Heart right ventricle (tissue), 16 donors: ENCODE results near the gene TMEM196. TPM values are rescaled to one million over a fixed set of nuclear protein-coding genes. Genes with fewer than 3 reads are reported as not detected.
A peak's percentile ranks its signal among the peaks of the same experiment; 100 is the strongest.

Source experiments
- ATAC-seq, 8 donors: fragments of 200-7000 bp; cut with Tn5 transposase; one replicate each; pipeline ENCODE4 v1.9.1; 2020; ENCODE audit warnings: mild to moderate bottlenecking in 8 of 8, moderate library complexity in 8 of 8, moderate number of reproducible peaks in 1 of 8
- DNase-seq, 2 donors: peaks; one replicate each; pipeline ENCODE4 v3.0.0-alpha.2; 2020
- H3K27ac ChIP-seq, 10 donors: fragments of 200-600 bp; sonication (generic) in 2 of 10; one replicate each; pipeline versions ENCODE4 v1.5.0 to v1.8.0; 2020 to 2022; ENCODE audit warnings: mild to moderate bottlenecking in 3 of 10
- H3K27me3 ChIP-seq, 7 donors: fragments of 200-600 bp; one replicate each; pipeline ENCODE4 v1.8.0; 2021 to 2022; ENCODE audit warnings: mild to moderate bottlenecking in 2 of 7
- H3K36me3 ChIP-seq, 9 donors: fragments of 200-600 bp; sonication (generic) in 1 of 9; one replicate each; pipeline versions ENCODE4 v1.5.0 to v1.8.0; 2020 to 2022; ENCODE audit warnings: mild to moderate bottlenecking in 2 of 9
- H3K4me1 ChIP-seq, 9 donors: fragments of 200-600 bp; sonication (generic) in 1 of 9; one replicate each; pipeline versions ENCODE4 v1.5.0 to v1.8.0; 2020 to 2022; ENCODE audit warnings: mild to moderate bottlenecking in 4 of 9
- H3K4me3 ChIP-seq, 10 donors: fragments of 200-600 bp; sonication (generic) in 2 of 10; one replicate each; pipeline versions ENCODE4 v1.5.0 to v1.8.0; 2020 to 2022; ENCODE audit warnings: mild to moderate bottlenecking in 7 of 10, moderate library complexity in 2 of 10
- H3K9me3 ChIP-seq, 11 donors: fragments of 200-600 bp in 10 of 11; sonication (generic) in 2 of 11; one replicate each; pipeline versions ENCODE4 v1.5.0 to v1.8.0; 2013 to 2022; ENCODE audit warnings: mild to moderate bottlenecking in 2 of 11, control low read depth in 1 of 11, moderate library complexity in 1 of 11
- CTCF ChIP-seq, 9 donors: fragments of 200-600 bp; sonication (generic) in 2 of 9; IDR thresholded peaks; one replicate each; pipeline versions ENCODE4 v1.5.0 to v1.8.0; 2021 to 2022; ENCODE audit warnings: antibody characterized with exemption in 9 of 9, mild to moderate bottlenecking in 5 of 9, moderate library complexity in 1 of 9
- WGBS, 2 donors: extraction: QIAGEN DNeasy Blood & Tissue Kit; methylation state at CpG; one replicate each; pipeline ENCODE4 v1.1.7; 2013; ENCODE audit warnings: inconsistent platforms in 1 of 2; 5-methylcytosine and 5-hydroxymethylcytosine counted together
- intact Hi-C, 10 donors: fragments of 100-400 bp; cut with DNase I; formaldehyde crosslinking; loops; one replicate each; pipeline versions ENCODE4 v1.11.1 to v1.14.2; 2022
- polyA plus RNA-seq, 2 donors: library from polyadenylated mRNA; stranded (reverse); fragments of 200-250 nt; gene quantifications; one replicate each; pipeline ENCODE4 v1.2.3, GENCODE V29; 2013
- total RNA-seq, 10 donors: library from RNA; stranded (reverse); fragmentation: NEBNext Ultra II Directional in 3 of 10; extraction: Animal tissue kit (Norgen Biotek cat#: 25700) in 3 of 10; gene quantifications; one replicate each; pipeline versions ENCODE4 v1.2.1 to v1.2.4, GENCODE V29; 2021 to 2023
- donor health status: Arrhythmogenic right ventricular cardiomyopathy.
- donor health status: ischemic (EF 13 %, LVEDD 7.1; RV severe dilation, severe dysfunction).
- donor health status: healthy with polysubstance abuse.
- donor health status: DM: no; HTN: yes; CAD: no.
- donor health status: DM: no; HTN: no; CAD: no.
- donor health status: ischemic (EF 25% LVEDD 6.9; RV normal size, moderate dysfunction).
- donor health status: ischemic (EF 25% LVEDD 5.7; RV mildly dilated, moderate dysfunction).
- donor health status: healthy.
- donor health status: DM: yes; HTN: yes; CAD: no.
- donor health status: Ischemic cardiomyopathy.
- donor health status: ischemic (EF 35%, LVEDD 5.7; RV mildly dilated, moderate dysfunction).
- donor health status: nonischemic (EF 11% LVEDD 7.7; RV severe dilation, severe dysfunction).
- donor health status: DM: yes; HTN: yes; CAD: no.
- donor health status: PGD.
- donor health status: ischemic (EF 29% LVEDD 5.4; RV normal size, mild dysfunction).
- donor health status: nonischemic (EF 23%, LVEDD 6.1; RV moderate dilation, normal function).

The TMEM196 gene
- total and polyA plus RNA-seq, 12 donors, result not detected

DNA sequence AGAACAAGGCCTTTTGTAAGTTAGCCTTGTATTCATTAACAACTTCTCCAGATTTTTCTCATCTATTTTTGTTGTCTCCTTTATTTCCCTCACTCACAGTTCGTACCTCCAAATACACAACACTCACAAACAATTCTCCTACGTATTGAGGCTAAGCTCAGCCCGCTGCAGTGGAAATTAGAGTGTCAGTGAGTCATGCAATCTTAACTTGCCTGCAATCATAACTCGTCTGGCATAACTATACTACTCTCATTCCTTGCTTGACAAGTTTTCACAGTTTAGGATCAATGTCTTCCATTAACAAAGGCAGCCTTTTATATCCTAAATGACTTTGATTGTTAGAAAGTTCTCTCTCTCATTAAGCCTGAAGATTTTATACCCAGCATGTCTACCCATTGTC is 23.8 kb downstream of the TMEM196 start:
- Histone ChIP-seq H3K27ac (no peak overlapping the region), H3K27me3 (peaks cover 0 to 9% (median 0%) of the 10 kb centered on the region in 7 donors), H3K4me1 (no peaks in the 10 kb centered on the region), H3K9me3 (no peaks in the 10 kb centered on the region), H3K4me3 (no peak overlapping the region), H3K36me3 (no peaks in the 10 kb centered on the region)
- 64 to 77% methylated on average over 4 of the region's 4 CpGs for WGBS, 2 donors
- intact Hi-C loops, result loop anchor here in 7 of 10 donors (5.0 to 10.0 kb wide), 4 partner anchors 405 to 855 kb away; no protein-coding TSS in a partner anchor
- TF ChIP-seq CTCF (IDR thresholded peaks at IDR 0.05), result no peak
- DNase-seq (no peak), ATAC-seq (no peak)

DNA sequence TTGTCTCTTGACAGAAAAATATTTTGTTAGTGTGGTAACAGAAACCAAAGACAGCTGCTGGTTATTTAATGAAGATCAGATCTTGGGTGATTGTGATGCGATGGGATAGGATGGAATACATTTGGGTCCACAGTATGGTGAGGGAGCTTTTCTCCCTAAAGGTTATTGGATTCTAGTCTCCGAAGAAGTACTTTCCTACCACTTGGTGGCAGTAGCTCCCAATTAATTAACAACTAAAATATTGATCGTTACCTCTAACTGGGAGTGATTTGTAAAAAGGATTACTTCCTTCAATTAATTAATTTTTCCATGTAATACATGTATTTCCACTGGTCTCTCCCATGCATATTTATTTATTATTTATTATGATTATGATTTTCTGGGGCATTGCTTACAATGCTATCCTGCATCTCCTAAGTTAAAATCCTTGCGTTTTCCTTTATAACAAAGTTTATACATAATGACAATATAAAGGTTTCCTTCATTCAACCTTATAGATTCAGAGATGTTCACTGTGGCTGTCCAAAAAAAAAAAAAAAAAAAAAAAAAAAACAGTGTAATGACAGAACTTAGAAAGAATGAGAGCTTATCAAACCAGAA is 25.6 kb downstream of the TMEM196 start:
- DNase-seq (no peak), ATAC-seq (no peak)
- H3K36me3 ChIP-seq, result no peaks in the 10 kb centered on the region
- intact Hi-C loops, result loop anchor here in 2 of 10 donors (5.0 to 10.0 kb wide), 2 partner anchors 849 to 857 kb away; no protein-coding TSS in a partner anchor
- H3K27me3 ChIP-seq, result peaks cover 0 to 9% (median 0%) of the 10 kb centered on the region in 7 donors
- no peak overlapping the region for H3K4me3 ChIP-seq
- no peaks in the 10 kb centered on the region for H3K4me1 ChIP-seq
- no peaks in the 10 kb centered on the region for H3K9me3 ChIP-seq
- no peak overlapping the region for H3K27ac ChIP-seq
- WGBS, 2 donors, result 32 to 35% methylated on average over 4 of the region's 4 CpGs
- TF ChIP-seq CTCF (IDR thresholded peaks at IDR 0.05), result peak; percentile 21 to 61 (median 54)

DNA sequence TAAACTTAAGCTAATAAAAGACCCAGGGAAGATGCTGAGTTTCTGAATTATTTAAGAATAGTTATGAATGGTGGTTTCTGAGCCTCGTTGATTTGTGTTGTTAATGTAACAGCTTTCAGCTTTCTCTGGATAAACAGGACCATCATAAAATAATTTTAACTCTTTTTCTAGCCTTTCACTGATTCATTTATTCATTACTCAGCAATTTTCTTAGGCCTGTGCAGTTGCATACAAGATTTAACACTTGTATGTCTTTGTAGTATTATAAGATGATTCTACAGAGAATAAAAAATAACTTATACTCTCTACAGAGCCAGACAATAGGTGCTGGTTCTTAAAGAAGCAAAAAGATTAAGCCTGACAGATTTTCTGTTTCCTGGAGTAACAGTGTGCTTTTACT is 29.3 kb downstream of the TMEM196 start:
- WGBS, 2 donors, result 50 to 58% methylated on average over 1 of the region's 1 CpG
- intact Hi-C loops, result loop anchor here in 1 of 10 donors (10.0 kb wide), 1 partner anchor 861 kb away; no protein-coding TSS in a partner anchor
- DNase-seq, result no peak
- Histone ChIP-seq H3K4me3 (no peak overlapping the region), H3K27ac (no peak overlapping the region), H3K9me3 (no peaks in the 10 kb centered on the region), H3K36me3 (no peaks in the 10 kb centered on the region), H3K27me3 (peaks cover 0 to 9% (median 0%) of the 10 kb centered on the region in 7 donors), H3K4me1 (no peaks in the 10 kb centered on the region)
- no peak for TF ChIP-seq CTCF (IDR thresholded peaks at IDR 0.05)
- no peak for ATAC-seq

DNA sequence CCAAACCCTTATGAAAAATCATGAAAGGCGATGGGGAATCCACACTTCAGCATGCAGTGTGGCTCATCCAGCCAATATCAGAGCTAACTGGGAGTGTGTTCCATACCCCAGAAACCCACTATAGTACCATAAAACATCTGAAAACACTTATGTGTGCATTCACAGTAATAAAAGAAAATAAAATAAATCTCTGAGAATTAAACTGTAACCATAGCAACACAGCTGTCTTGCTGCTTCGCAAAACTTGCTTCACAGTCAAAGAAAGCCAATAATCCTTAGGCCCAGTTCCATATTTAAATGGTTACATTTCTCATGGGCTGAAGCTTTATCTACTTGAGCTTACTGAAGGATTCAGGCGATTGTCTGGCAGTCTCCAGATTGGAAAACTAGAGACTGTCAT is 44.7 kb downstream of the TMEM196 start:
- Histone ChIP-seq H3K4me1 (no peaks in the 10 kb centered on the region), H3K36me3 (no peaks in the 10 kb centered on the region), H3K27me3 (peaks cover 0 to 23% (median 4%) of the 10 kb centered on the region in 7 donors), H3K27ac (no peak overlapping the region), H3K9me3 (no peaks in the 10 kb centered on the region), H3K4me3 (no peak overlapping the region)
- no peak for TF ChIP-seq CTCF (IDR thresholded peaks at IDR 0.05)
- no peak for DNase-seq
- 68 to 69% methylated on average over 3 of the region's 3 CpGs for WGBS, 2 donors
- intact Hi-C loops, result no loop called here
- no peak for ATAC-seq
